SK-N-SH treated with all-trans-retinoic acid at 6 μM for 48 hours (cell line): ENCODE measurements around the gene KDM6B.
A peak's percentile ranks its signal among the peaks of the same experiment; 100 is the strongest.

ENCODE experiments used
- ATAC-seq: fragments of 200-7000 bp; cut with Tn5 transposase; 3 replicates; pipeline ENCODE4 v1.9.1; 2020; ENCODE audit warnings: mild to moderate bottlenecking, moderate library complexity
- ARNTL ChIP-seq: fragments of 450-650 bp; formaldehyde crosslinking; IDR thresholded peaks from 2 replicates; pipeline ENCODE4 v1.5.0; 2020; ENCODE audit warnings: low read depth, mild to moderate bottlenecking, moderate library complexity, borderline replicate concordance
- BACH2 ChIP-seq: fragments of 250-450 bp; sonication (Bioruptor Pico); IDR thresholded peaks from 2 replicates; pipeline ENCODE4 v1.9.0; 2021; ENCODE audit warnings: mild to moderate bottlenecking, borderline replicate concordance
- ESRRG ChIP-seq: fragments of 250-450 bp; sonication (Bioruptor Pico); IDR thresholded peaks from 2 replicates; pipeline ENCODE4 v1.6.1; 2021; ENCODE audit warnings: mild to moderate bottlenecking
- GLIS3 ChIP-seq: fragments of 250-450 bp; sonication (Bioruptor Pico); IDR thresholded peaks from 2 replicates; pipeline ENCODE4 v1.5.0; 2020; ENCODE audit warnings: mild to moderate bottlenecking, moderate library complexity
- ISL1 ChIP-seq: fragments of 250-450 bp; sonication (Bioruptor Pico); IDR thresholded peaks from 2 replicates; pipeline ENCODE4 v2.1.2; 2022; ENCODE audit warnings: mild to moderate bottlenecking, moderate library complexity
- OSR1 ChIP-seq: fragments of 250-450 bp; sonication (Bioruptor Pico); IDR thresholded peaks from 2 replicates; pipeline ENCODE4 v1.8.0; 2022; ENCODE audit warnings: moderate library complexity, mild to moderate bottlenecking, inconsistent platforms
- PPARA ChIP-seq: fragments of 250-450 bp; sonication (Bioruptor Pico); IDR thresholded peaks from 2 replicates; pipeline ENCODE4 v1.5.0; 2020; ENCODE audit warnings: mild to moderate bottlenecking, borderline replicate concordance
- RARB ChIP-seq: fragments of 250-450 bp; sonication (Bioruptor Pico); IDR thresholded peaks from 2 replicates; pipeline ENCODE4 v1.8.0; 2021; ENCODE audit warnings: mild to moderate bottlenecking, moderate library complexity
- SNAI2 ChIP-seq: fragments of 250-450 bp; sonication (Bioruptor Pico); IDR thresholded peaks from 2 replicates; pipeline ENCODE4 v1.5.0; 2020; ENCODE audit warnings: mild to moderate bottlenecking, moderate library complexity
- TCF4 ChIP-seq: fragments of 250-450 bp; sonication (Bioruptor Pico); IDR thresholded peaks from 2 replicates; pipeline ENCODE4 v1.8.0; 2021; ENCODE audit warnings: mild to moderate bottlenecking, moderate library complexity, borderline replicate concordance
- TOX ChIP-seq: fragments of 250-450 bp; sonication (Bioruptor Pico); IDR thresholded peaks from 2 replicates; pipeline ENCODE4 v1.8.0; 2021; ENCODE audit warnings: mild to moderate bottlenecking, moderate library complexity, borderline replicate concordance
- ZC3H10 ChIP-seq: fragments of 250-450 bp; sonication (Bioruptor Pico); IDR thresholded peaks from 2 replicates; pipeline ENCODE4 v1.5.1; 2021; ENCODE audit warnings: mild to moderate bottlenecking, moderate library complexity
- ZFP3 ChIP-seq: fragments of 250-450 bp; sonication (Bioruptor Pico); IDR thresholded peaks from 2 replicates; pipeline ENCODE4 v1.5.0; 2020; ENCODE audit warnings: mild to moderate bottlenecking, moderate library complexity
- ZFP30 ChIP-seq: fragments of 450-650 bp; formaldehyde crosslinking; IDR thresholded peaks from 2 replicates; pipeline ENCODE4 v1.5.0; 2022; ENCODE audit warnings: mild to moderate bottlenecking, moderate library complexity
- ZNF565 ChIP-seq: fragments of 450-650 bp; formaldehyde crosslinking; conservative IDR thresholded peaks from 2 replicates; pipeline ENCODE4 v1.5.0; 2020; ENCODE audit warnings: low read depth, mild to moderate bottlenecking, moderate library complexity
- ZNF70 ChIP-seq: fragments of 450-650 bp; formaldehyde crosslinking; IDR thresholded peaks from 2 replicates; pipeline ENCODE4 v1.5.0; 2020; ENCODE audit warnings: mild to moderate bottlenecking, moderate library complexity
- ZNF8 ChIP-seq: fragments of 450-650 bp; formaldehyde crosslinking; IDR thresholded peaks from 2 replicates; pipeline ENCODE4 v1.5.0; 2020; ENCODE audit warnings: mild to moderate bottlenecking, moderate library complexity
- TF ChIP-seq, protein P1 (sequence below): fragments of 250-450 bp; sonication (Bioruptor Pico); IDR thresholded peaks from 2 replicates; pipeline ENCODE4 v1.8.0; 2021; ENCODE audit warnings: low read depth, mild to moderate bottlenecking, moderate library complexity, borderline replicate concordance
- TF ChIP-seq, protein P2 (sequence below): fragments of 250-450 bp; sonication (Bioruptor Pico); IDR thresholded peaks from 2 replicates; pipeline ENCODE4 v1.5.0; 2020; ENCODE audit warnings: mild to moderate bottlenecking, moderate library complexity
- TF ChIP-seq, protein P3 (sequence below): fragments of 250-450 bp; sonication (Bioruptor Pico); IDR thresholded peaks from 2 replicates; pipeline ENCODE4 v1.5.1; 2020; ENCODE audit warnings: low read depth, mild to moderate bottlenecking, moderate library complexity
- TF ChIP-seq, protein P4 (sequence below): fragments of 250-450 bp; sonication (Bioruptor Pico); IDR thresholded peaks from 2 replicates; pipeline ENCODE4 v1.8.0; 2020; ENCODE audit warnings: mild to moderate bottlenecking, moderate library complexity, borderline replicate concordance

Gene KDM6B

DNA sequence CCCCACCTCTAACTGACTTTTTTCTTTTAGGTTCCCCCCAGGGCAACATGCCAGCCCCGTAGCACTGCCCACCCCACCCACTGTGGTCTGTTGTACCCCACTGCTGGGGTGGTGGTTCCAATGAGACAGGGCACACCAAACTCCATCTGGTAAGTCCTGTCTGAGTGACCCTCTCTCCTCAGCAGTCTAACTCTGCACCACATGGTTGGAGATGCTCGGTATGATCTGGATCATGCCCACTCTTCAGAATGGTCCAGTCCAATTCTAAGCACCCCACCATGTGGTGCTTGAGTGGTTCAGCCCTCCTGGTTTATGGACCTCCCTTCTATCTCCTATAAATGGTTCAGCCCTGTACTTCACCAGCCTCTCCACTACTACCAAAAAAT lies 5.9 kb downstream of the KDM6B start:
- no peak for TF ChIP-seq ZNF70 (CRISPR knock-in tag)
- TF ChIP-seq BACH2 (CRISPR knock-in tag): no peak
- TF ChIP-seq ISL1 (CRISPR knock-in tag): no peak
- TF ChIP-seq, protein P1, sequence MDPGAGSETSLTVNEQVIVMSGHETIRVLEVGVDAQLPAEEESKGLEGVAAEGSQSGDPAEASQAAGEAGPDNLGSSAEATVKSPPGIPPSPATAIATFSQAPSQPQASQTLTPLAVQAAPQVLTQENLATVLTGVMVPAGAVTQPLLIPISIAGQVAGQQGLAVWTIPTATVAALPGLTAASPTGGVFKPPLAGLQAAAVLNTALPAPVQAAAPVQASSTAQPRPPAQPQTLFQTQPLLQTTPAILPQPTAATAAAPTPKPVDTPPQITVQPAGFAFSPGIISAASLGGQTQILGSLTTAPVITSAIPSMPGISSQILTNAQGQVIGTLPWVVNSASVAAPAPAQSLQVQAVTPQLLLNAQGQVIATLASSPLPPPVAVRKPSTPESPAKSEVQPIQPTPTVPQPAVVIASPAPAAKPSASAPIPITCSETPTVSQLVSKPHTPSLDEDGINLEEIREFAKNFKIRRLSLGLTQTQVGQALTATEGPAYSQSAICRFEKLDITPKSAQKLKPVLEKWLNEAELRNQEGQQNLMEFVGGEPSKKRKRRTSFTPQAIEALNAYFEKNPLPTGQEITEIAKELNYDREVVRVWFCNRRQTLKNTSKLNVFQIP (CRISPR knock-in tag): no peak
- TF ChIP-seq TCF4: no peak
- TF ChIP-seq, all 23 proteins: peak for 0
- no peak for ATAC-seq

DNA sequence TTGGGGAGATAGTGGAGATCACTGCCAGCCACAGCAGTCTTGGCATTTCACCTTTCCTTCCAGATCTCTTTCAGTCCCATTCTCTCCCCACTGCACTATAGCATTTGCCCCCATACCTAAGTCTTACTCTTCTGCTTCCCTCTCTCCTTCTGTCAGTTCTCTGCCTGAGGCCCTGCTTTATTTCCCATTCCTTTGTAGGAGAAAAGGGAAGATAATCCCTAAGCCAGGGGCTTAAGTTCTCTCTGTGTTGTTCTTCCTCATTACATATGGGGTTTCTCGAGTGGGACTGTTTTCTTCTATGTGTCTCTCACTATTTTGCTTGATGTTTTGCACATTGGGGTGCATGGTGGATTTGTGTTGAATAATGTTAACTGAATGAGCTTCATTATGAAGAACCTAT lies 6.4 kb downstream of the KDM6B start:
- TF ChIP-seq, protein P2, sequence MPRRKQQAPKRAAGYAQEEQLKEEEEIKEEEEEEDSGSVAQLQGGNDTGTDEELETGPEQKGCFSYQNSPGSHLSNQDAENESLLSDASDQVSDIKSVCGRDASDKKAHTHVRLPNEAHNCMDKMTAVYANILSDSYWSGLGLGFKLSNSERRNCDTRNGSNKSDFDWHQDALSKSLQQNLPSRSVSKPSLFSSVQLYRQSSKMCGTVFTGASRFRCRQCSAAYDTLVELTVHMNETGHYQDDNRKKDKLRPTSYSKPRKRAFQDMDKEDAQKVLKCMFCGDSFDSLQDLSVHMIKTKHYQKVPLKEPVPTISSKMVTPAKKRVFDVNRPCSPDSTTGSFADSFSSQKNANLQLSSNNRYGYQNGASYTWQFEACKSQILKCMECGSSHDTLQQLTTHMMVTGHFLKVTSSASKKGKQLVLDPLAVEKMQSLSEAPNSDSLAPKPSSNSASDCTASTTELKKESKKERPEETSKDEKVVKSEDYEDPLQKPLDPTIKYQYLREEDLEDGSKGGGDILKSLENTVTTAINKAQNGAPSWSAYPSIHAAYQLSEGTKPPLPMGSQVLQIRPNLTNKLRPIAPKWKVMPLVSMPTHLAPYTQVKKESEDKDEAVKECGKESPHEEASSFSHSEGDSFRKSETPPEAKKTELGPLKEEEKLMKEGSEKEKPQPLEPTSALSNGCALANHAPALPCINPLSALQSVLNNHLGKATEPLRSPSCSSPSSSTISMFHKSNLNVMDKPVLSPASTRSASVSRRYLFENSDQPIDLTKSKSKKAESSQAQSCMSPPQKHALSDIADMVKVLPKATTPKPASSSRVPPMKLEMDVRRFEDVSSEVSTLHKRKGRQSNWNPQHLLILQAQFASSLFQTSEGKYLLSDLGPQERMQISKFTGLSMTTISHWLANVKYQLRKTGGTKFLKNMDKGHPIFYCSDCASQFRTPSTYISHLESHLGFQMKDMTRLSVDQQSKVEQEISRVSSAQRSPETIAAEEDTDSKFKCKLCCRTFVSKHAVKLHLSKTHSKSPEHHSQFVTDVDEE (CRISPR knock-in tag): no peak
- no peak for TF ChIP-seq ZNF565
- no peak for TF ChIP-seq PPARA
- TF ChIP-seq SNAI2: no peak
- TF ChIP-seq ZNF8 (CRISPR knock-in tag): no peak
- TF ChIP-seq ZC3H10 (CRISPR knock-in tag): no peak
- no peak for TF ChIP-seq ZNF70 (CRISPR knock-in tag)
- ATAC-seq: no peak

DNA sequence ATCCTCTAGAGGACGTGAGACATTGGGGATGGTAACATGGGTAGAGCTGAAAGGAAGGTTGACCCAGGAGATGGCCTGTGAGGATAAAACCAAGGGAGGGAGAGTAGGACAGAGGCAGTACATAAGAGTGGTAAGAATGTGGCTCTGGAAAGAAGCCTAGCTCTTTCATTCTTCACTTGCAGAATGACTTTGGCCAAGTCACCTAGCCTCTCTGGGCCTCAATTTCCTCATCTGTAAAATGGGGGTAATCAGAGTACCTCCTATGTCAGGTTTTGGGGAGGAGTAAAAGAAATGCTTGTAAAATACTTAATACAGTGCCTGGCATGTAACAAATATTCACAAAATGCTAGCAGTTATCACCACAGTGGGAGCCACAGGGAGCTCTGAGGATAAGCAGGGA lies 6.9 kb downstream of the KDM6B start:
- ATAC-seq: no peak
- no peak for TF ChIP-seq TCF4
- no peak for TF ChIP-seq TOX (CRISPR knock-in tag)
- TF ChIP-seq ISL1 (CRISPR knock-in tag): no peak
- TF ChIP-seq OSR1 (CRISPR knock-in tag): no peak
- no peak for TF ChIP-seq ZNF565
- no peak for TF ChIP-seq ZC3H10 (CRISPR knock-in tag)
- TF ChIP-seq RARB: no peak
- TF ChIP-seq ZFP30 (CRISPR knock-in tag): no peak

DNA sequence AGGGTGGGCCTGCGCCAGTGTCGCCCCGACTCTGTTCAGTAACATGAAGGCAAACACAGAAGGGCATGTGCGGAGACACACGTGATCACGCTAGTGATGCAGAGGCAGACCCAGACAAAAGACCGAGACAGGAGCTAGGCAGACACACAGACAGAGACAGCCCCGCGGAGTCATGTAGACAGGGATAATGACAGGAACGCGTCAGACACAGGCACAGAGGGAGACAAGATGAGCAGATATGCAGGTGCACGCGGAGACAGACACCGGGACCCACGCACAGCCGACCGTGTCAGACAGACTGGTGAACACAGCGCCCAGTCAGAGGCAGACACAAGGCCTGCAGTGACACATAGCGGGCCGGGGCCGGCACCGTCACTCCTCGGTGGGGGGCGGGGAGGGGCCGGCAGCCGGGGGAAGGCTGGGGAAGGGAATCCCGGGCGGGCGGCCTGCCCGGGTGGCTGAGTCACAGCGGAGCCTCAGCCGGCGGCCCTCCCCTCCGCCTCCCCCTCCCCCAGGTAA lies 7.4 kb downstream of the KDM6B start:
- TF ChIP-seq ZNF565: no peak
- TF ChIP-seq BACH2 (CRISPR knock-in tag): no peak
- TF ChIP-seq, protein P2 (CRISPR knock-in tag): no peak
- no peak for TF ChIP-seq ESRRG (CRISPR knock-in tag)
- TF ChIP-seq, protein P1 (CRISPR knock-in tag): no peak
- no peak for TF ChIP-seq PPARA
- TF ChIP-seq TOX (CRISPR knock-in tag): no peak
- no peak for TF ChIP-seq ZNF8 (CRISPR knock-in tag)
- no peak for TF ChIP-seq OSR1 (CRISPR knock-in tag)
- TF ChIP-seq, protein P3, sequence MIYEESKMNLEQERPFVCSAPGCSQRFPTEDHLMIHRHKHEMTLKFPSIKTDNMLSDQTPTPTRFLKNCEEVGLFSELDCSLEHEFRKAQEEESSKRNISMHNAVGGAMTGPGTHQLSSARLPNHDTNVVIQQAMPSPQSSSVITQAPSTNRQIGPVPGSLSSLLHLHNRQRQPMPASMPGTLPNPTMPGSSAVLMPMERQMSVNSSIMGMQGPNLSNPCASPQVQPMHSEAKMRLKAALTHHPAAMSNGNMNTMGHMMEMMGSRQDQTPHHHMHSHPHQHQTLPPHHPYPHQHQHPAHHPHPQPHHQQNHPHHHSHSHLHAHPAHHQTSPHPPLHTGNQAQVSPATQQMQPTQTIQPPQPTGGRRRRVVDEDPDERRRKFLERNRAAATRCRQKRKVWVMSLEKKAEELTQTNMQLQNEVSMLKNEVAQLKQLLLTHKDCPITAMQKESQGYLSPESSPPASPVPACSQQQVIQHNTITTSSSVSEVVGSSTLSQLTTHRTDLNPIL (CRISPR knock-in tag): no peak
- TF ChIP-seq, protein P4, sequence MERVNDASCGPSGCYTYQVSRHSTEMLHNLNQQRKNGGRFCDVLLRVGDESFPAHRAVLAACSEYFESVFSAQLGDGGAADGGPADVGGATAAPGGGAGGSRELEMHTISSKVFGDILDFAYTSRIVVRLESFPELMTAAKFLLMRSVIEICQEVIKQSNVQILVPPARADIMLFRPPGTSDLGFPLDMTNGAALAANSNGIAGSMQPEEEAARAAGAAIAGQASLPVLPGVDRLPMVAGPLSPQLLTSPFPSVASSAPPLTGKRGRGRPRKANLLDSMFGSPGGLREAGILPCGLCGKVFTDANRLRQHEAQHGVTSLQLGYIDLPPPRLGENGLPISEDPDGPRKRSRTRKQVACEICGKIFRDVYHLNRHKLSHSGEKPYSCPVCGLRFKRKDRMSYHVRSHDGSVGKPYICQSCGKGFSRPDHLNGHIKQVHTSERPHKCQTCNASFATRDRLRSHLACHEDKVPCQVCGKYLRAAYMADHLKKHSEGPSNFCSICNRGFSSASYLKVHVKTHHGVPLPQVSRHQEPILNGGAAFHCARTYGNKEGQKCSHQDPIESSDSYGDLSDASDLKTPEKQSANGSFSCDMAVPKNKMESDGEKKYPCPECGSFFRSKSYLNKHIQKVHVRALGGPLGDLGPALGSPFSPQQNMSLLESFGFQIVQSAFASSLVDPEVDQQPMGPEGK: no peak
- no peak for TF ChIP-seq ZFP3 (CRISPR knock-in tag)
- no peak for TF ChIP-seq ISL1 (CRISPR knock-in tag)
- TF ChIP-seq SNAI2: no peak
- TF ChIP-seq GLIS3 (CRISPR knock-in tag): no peak
- TF ChIP-seq ARNTL (CRISPR knock-in tag): no peak
- no peak for TF ChIP-seq TCF4
- no peak for TF ChIP-seq RARB
- peak; percentile 12 for ATAC-seq
